Forelimb muscle (tissue), 1 donor: ENCODE data around the gene EPHB1. TPM values are rescaled to one million over a fixed set of nuclear protein-coding genes. Genes with fewer than 3 reads are reported as not detected.

Experiments
- DNase-seq: peaks from one replicate; pipeline ENCODE4 v3.0.0-alpha.2; 2013; ENCODE audit warnings: low read depth
- polyA plus RNA-seq: library from polyadenylated mRNA; unstranded; fragments of 120-200 nt; gene quantifications from one replicate; pipeline ENCODE4 v1.2.1, GENCODE V29; 2013; ENCODE audit not compliant: insufficient read length

Gene EPHB1
- polyA plus RNA-seq, 1 donor: 49.5 TPM

DNA sequence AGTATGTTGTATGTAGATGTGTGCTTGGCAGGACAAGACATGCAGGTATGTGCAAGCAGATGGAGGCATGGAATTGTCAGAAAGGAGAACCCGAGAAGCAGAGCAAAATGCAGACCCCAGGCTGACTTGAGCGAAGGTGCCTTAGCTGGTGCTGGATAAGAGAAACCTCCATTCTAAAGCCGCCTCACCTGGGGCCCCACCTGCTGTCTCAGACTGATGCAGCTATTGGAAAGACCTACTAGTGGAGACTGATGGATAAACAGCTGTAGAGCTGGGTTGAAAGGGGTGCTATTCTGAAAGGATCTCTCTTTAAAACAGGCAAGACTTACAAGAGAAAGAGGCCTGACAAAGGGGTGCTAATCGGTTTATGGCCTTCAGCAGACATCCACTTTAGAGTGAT lies 86.2 kb downstream of the EPHB1 start:
- no peak for DNase-seq

DNA sequence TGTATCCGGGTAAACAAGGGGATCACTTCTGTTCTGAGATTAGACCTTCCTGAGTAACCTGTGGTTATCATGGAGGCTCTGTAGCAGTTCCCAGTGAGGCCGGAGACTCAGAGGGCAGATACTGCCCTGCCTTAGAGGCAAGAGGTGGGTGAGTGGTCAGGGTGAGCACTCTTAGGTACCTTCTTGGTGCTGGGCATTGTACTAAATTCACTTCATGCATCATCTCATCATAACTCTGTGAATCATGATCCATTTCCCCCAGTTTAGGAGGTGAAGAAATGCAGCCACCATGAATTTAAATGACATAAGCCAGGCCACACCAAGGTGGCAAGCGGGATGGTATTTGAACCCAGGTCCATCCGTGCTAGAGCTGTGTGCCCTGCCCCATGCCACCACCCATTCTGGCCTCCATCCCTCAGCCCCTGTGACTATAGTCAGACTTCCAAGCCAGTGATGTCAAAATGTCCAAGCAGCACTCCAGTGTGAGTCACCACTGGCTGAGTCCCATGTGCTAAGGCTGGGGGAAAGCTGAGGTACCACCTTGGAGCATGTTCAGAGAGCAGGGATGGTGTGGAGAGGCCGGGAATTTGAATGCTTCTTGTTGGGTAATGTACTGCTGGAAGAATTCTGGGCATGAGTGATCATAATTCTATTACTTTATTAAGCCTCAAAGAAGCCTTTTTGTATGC lies 88.8 kb downstream of the EPHB1 start:
- no peak for DNase-seq

DNA sequence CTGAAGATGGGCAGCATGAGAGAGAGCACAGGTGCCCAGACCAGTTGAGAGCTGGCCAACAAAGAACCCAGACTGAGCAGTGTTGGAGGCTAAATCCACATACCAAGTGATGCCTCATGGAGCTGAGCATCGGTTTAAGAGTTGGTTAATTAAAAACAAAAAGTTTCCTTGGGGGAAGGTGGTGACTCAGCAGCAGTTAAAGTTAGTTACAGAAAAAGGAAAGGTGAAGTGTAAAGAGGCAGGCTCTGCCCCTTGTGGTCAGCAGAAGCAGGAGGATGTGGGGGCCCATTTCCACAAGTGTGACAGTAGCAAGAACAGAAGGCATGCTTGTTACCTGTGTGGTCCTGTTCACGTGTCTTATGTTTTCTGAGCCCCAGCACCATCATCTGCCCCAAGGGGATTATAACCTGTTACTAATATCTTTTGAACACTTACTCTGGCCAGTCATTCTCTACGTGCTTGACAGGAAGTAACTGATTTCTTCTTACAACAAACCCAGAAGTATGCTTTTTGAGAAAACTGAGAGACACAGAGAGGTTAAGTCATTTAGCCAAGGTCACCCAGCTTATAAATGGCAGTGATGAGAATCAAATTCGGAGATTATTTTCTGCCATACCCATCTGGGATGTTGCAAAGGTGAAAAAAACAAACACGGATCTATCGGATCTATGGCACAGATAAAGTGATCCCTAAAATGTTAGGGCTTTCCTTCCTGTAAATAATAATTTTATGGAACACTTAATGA lies 91.0 kb downstream of the EPHB1 start:
- no peak for DNase-seq

DNA sequence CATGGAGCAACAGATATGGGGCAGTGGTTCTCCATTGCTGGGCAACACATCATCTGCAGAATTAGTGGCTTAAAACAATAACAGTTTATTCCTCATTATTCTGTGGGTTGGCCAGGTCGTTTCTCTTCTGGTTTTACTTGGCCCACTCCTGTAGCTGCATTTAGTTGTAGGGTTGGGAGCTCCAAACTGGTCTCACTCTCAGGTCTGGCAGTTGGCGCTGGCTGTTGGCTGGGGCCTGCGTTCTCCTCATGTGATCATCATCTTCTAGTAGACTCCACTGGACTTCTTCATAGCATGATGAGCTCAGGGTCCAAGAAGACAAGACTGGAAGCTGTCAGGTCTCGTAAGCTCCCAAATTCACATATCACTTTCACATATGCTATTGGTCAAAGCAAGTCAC lies 91.9 kb downstream of the EPHB1 start:
- DNase-seq: no peak

DNA sequence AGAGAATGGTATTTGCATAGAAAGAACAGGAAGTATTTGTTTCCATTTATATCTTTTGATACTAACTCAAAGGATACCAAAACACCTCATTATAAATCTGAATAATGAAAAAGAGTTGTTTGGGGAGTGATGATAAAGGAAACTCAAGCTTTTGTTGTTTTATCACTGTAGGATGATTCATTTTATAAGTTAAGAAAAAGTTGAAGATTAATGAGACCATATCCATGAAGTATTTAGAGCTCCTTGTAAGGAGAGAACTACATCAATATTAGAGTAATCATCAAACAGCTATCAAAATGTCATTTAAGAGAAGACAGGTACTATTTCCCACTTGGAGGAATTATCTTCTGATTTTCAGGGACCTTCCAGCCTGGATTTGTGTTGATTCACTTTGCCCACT lies 92.5 kb downstream of the EPHB1 start:
- DNase-seq: no peak

DNA sequence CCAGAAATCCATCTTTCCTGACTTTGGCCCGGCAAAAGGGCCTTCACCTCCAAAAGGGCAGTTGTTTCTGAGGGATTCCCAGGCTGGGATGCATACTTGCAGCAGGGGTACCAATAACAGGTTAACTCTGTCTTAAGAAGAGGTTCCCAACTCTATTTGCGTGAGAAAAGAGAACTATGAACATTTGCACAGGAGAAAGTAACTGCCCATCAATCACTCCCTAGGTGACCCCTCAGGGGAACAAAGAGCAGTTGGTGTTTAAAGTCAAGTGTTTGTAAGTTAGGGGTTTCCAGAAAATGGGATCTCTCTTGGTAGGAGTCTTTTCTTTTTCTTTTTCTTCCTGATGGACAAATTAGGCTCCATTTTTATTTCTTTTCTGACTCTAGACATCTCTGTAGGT lies 97.3 kb downstream of the EPHB1 start:
- DNase-seq: no peak

DNA sequence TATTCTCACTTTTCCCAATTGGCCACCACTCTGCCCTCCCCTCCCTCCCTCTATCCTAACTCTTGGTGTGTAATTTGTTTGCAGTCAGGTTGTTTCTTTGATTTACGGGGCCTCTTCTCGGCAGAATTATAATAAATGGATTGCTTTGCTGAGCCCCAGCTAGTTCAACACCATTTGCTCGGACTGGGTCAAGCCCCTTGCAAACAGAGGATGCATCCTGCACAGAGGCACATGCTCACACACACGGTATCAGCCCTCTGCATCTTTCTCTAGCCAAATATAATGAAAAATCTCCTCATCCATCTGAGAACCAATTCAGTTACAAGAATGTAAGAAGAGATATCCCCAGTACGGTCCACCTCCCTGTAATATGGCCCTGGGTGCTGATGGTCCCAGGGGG lies 97.7 kb downstream of the EPHB1 start:
- DNase-seq: no peak

DNA sequence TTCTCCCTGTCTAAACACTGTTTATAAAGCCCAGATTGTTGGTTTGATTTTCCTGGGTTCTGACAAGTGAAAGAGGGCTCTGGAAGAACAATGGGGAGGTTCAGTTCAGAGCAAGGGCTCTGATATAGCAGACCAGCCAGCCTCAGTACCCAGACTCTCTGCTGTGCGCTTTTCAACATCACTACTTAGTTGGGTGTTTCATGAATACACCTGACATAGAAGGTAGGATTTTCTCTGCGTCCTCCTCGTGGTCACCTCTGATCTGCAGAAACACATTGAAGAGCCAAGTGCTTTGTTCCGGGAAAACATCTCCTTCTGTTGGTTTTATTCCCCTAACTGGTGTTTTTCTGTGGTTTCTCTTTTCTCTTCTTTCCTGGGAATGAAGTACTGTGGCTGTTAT lies 99.5 kb downstream of the EPHB1 start:
- no peak for DNase-seq

DNA sequence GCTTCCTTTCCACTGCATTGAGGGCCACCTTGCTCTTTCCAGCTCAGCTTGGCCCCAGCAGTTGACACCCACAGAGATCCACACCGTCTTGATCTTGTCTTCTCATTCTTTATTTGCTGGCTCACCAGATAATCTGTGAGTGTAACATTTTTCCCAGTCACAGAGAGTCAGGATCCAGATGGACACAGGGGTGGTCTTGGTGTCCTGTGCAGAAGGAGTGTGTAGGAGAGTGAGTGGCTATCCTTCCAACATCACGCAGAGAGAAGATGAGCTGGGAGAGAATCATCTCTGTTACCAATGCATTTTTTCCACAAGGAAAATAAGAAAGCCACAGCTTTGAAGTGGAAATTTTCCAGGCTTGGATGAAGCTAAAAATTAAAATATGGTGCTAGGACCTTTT lies 100.1 kb downstream of the EPHB1 start:
- DNase-seq: no peak

DNA sequence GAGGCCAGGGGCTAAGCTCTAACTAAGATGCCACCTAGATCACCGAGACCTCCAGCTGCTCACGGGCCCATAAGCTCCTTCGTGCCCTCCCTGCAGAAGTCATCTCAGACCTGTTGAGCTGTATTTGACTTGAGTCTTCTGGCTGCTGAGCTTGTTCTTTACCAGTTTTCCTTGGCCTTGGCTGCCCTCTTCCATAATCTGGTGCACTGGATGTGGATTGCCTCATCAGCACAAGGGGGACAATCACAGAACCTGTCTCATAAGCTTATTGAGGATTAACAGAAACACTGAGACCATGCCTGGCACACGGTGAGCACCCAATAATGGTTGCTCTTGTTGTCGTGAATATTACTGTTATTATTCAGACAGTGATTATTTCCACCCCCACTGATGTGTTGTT lies 101.1 kb downstream of the EPHB1 start:
- DNase-seq: no peak

DNA sequence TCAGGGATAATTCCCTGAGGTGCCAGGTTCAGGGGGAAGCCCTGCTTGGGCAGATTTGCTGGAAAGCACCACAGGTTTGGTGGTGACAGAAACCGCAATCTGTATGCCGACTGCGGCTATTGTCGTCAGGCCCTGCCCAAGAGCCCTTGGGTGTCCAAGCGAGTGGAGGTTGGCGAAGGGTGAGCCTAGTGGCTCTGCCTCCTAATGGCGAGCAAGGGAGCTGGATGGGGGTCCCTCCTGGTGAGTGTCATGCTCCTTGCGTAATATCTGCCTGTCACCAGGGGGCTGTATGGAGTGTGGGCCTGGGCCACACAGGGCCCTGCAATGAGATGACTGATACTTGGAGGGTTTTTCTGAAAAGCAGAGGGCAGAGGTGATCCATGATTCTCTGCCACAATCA lies 101.6 kb downstream of the EPHB1 start:
- no peak for DNase-seq

DNA sequence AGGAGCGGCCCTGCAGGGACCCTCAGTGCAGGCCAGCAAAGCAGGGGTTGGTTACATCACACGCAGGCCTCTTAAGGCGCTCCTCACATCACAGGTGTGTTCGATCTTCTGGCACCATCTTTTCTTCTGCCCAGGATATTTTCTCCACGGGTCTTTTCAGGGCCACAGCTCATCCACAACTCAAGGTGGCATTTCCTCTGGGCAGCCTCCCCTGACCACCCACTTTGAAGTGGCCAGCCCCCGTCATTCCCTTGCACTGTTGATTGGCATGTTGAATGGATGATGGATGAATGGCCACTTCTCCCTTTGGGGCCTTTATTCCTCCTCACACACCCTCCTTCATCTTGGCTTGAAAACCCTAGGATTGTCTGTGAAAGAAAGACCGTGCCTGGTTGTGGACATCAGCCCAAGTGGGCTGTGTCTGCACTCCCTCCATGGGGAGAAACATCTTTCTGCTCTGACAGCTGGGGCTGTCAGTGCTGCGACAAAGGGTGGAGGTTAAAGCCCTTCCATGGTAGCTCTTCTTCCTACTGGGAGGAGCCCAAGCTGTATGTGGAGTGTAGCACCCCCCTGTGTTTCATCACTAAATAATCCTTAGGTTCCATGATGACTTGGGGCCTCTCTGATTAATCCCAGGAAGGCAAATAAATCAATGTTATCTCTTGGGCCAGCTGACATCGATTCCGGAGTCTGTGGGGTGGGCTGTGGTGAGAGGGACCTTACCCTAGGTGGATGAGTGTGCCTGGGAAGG lies 102.5 kb downstream of the EPHB1 start:
- no peak for DNase-seq

DNA sequence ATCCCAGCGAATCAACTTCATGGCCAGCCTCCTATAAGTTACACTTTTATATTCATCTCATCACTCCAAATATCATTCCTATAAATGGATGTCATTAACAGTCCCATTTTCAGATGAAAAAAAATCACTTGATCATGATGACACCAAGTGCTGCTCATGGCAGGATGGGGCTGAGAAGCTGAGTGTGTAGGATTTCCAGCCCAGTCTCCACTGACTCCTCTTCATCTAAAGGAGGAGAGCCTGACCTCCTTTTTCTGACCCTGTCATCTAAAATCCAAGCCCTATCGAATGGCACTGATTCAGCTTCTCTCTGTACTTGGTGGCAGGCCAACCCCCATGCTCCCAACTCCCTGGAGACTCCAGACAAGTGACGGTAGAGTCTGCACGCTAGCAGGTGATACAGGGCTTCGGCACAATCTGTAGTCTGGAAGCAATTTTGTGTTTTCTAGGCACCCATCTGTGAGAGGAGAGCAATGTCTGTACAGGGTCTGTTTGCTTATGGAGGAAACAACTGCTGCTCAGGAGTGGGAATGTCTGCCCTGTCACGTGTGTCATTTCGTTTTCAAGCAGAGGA lies 103.2 kb downstream of the EPHB1 start:
- DNase-seq: no peak

DNA sequence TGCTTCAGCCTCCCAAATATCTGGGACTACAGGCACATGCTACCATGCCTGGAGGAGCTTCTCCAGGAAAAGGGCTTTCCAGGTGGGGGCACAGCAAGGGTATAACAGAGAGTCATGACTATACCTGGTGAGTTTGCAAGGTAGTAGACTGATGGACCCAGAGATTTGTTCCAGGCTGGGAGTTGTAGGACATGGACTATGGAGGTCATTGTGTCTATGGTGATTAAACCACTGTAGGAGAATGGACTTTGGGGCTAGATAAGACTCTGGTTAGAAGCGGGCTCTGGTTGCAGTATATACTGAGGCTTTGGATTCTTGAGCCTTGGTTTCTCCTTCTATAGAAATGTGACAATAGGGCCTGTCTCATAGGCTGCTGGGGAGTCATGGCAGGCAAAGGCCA lies 104.7 kb downstream of the EPHB1 start:
- no peak for DNase-seq

DNA sequence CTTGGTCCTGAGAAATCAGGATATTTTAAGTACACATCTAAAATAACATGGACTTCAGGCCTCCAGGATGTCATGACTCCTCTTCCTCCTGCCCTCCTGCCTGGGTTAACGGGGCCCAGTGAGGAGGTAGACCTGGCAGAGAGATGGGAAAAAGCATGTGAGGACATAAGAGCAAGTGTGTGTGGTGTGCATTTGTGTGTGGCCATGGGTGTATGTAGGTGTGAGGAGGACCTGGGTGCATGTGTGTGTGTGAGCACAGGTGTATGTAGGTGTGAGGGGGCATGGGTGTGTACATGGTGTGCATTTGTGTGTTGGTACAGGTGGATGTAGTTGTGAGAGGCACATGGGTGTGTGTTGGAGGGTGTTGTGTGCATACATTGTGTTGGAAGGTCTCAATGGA lies 105.4 kb downstream of the EPHB1 start:
- DNase-seq: no peak

DNA sequence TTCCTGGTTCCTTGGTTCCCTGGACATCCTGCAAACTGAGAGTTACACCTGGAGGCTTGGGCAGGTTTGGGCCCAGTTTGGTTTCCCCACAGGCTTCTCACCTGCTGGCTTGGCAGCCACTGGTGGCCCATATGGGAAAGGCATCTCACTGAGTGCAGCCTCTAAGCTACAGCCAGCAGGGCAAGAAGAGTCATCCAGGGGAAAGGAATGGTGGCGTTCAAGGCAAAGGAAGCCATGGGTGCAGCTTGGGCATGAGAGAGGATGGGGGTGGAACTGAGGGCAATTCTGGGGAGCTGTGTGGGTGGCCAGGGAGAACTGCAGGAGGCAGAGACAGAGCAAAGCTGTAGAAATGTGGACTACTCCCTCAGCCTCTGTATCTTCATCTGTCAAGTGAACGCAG lies 106.4 kb downstream of the EPHB1 start:
- DNase-seq: no peak

DNA sequence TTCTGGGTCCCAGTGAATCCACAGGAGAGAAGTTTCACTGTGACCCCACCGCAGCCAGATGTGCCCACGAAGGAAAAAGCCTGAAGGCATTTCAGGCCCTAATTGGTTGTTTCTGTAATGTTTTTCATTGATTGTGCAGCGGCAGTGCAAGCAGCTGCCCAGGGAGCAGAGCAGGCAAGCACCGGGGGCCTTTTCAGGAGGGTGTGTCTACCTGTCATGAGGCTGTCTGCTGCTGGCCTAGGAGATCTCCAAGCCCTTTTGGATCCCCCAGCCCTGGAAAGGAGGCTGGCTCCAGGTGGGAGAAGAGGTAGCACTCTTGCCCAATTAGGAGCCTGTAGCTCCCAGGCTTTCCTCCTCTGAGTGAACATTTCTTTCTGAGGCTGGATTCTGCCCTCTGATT lies 108.8 kb downstream of the EPHB1 start:
- DNase-seq: no peak

DNA sequence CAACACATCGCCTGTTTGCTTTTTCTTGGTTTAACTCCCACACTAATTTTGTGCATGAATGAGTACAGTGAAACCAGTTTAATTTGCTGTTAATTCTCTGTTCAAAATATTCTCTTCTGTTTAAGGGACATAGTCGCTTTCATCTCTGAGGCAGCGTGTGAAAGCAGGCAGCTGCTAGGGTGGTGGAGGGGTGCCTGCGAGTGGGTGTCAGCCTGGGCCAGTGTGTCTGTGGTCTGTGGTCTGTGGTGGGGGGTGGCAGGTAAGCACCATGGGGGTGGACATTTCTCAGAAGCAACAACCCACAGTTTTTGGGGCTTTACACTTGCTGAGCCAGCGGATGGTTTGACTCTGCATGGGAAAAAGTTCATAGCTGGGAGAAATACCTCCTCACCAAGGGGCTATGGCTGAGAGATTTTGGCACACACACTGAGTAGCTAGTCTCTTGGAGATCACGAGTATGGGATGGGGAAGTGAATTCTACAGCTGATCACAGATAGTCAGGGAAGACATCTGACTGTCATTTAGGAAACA lies 109.2 kb downstream of the EPHB1 start:
- DNase-seq: no peak

DNA sequence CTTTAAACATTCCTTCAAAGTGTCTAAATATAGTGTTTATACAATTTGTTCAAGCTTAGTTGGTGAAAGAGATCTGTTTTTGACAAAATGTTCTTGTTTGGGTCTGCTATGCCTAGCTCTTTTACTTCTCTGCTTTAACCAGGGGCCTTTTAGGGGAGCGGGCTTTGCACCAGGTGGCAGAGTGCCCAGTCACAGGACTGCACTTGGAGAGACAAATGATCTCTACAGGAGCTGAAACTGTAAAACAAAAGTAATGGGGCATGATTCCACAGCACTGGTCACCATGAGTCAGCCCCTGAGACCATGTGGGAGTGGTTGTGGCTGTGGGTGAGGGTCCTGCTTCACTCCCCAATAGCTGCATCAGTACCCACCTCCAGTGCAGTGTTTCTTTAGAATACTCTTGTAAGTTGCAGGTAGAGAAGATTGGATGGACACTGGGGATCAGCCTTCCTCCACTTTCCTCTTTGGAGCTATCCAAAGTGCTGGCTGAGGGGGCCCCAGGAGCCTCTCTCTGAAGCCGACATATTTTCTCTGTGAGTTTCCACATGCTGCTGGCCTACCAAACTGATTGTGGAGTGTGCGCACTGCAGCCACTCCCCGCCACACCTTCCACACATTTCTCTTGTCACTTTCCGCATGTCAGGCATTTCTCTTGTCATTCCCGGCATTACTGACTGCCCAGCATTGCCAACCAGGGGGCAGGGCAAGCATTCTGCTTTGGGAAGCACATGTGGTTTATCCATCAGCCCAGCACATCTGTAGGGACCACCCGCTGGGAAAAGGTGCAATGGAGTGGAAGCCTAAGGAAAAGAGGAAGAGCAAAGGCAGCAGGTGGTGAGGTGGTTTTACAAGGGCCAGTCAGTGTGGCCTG lies 110.0 kb downstream of the EPHB1 start:
- DNase-seq: no peak

DNA sequence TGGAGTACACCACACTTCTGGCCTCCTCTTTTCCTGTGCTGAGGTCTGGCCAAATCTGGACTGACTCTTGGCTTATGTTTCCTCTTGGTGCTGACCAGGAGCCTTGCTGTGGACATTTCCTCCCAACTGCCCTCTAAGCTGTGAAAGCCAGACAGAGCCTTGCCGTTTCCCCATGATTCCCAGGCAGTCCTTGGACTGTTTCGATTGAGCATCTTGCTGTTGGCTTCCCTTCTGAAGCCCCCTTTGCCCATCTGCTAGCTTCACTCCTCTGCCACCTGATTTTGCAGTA lies 110.5 kb downstream of the EPHB1 start:
- DNase-seq: no peak

DNA sequence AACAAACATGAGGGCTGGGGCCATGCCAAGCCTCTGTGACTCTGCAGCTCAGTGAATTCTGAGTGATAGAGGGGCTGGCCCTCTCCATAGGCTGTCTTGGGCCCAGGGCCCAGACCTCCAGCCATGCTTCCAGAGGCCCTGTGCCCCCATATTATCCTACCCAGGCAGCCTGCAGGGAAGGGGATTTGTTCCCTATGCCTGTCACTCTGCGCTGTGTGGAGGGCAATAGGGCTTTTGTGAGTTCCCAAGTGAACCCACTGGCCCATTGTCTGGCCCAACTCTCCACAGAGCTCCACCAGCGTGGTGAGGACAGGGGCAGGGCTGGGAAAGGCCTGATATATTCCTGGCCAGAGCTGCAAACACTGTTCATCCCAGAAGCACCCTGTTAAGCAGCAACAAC lies 113.2 kb downstream of the EPHB1 start:
- no peak for DNase-seq

DNA sequence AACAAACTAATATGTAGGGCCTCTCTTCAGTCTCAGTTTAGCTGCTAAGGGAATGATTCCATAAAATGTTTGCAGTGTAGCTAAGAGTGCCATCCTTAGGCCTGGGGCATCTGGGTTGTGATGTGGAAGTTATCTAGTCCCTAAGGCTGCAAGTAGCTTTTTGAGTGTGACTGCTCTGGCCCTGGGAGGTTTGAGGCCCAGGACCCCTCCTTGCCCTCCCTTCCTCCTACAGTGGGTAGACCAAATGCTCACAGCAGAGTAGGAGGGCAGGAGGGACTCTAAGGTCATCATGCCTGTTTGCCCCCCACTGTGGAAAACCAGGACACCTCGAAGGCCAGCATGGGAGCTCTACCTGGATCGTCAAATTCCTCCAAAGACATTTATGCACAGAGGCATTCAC lies 115.0 kb downstream of the EPHB1 start:
- DNase-seq: no peak
